ENCODE data around the gene AMN1. TPM values are rescaled to one million over a fixed set of nuclear protein-coding genes. Genes with fewer than 3 reads are reported as not detected.
A peak's percentile ranks its signal among the peaks of the same experiment; 100 is the strongest.

AMN1 gene
- total RNA-seq, 1 experiment from 2014 or later = 9.6 TPM

- Histone ChIP-seq H3K9ac (ENCODE audit: extremely low read depth, insufficient read length, low read length) (peak overlapping the region; percentile 69), H3K23me2 (ENCODE audit: insufficient read length, low read depth, low read length, poor library complexity, severe bottlenecking) (peaks cover 3% of the 10 kb centered on the region)
Measured at GRCh38 chr12:31658471-31659086, 70.2 kb downstream of the AMN1 start.

More at GRCh38 chr12:31658471-31659086, 70.2 kb downstream of the AMN1 start:
- Histone ChIP-seq H3K27ac (ENCODE audit: insufficient read length, low read depth, low read length) (no peak overlapping the region), H3K56ac (ENCODE audit: insufficient read length, low read depth, low read length) (no peak overlapping the region), H3K4ac (ENCODE audit: low read depth, low read length) (no peak overlapping the region), H4K20me1 (ENCODE audit: control insufficient read depth, insufficient read depth, insufficient read length) (no peaks in the 10 kb centered on the region), H4K5ac (ENCODE audit: insufficient read length, low read depth, low read length) (no peak overlapping the region), H3K79me2 (ENCODE audit: insufficient read depth, low read length) (no peaks in the 10 kb centered on the region), H2AFZ (ENCODE audit: low read length) (peak overlapping the region; percentile 67), H4K91ac (ENCODE audit: insufficient read length, low read depth, low read length) (no peak overlapping the region), H2BK12ac (ENCODE audit: insufficient read length, low read depth, low read length) (no peak overlapping the region), H3K4me1 (ENCODE audit: insufficient read depth, low read length) (no peaks in the 10 kb centered on the region), H3K9me3 (ENCODE audit: control insufficient read depth, low read depth, low read length) (no peaks in the 10 kb centered on the region), H3K18ac (ENCODE audit: insufficient read length, low read depth, low read length) (no peak overlapping the region), H2AK5ac (ENCODE audit: insufficient read length, low read length) (no peak overlapping the region), H2BK120ac (ENCODE audit: low read depth, low read length, poor library complexity, severe bottlenecking) (no peak overlapping the region), H3K79me1 (ENCODE audit: insufficient read depth, low read depth, low read length, poor library complexity, severe bottlenecking) (no peaks in the 10 kb centered on the region), H3K23ac (ENCODE audit: insufficient read length, low read depth, low read length) (no peak overlapping the region), H4K8ac (replicated peaks; ENCODE audit: insufficient read length, low read depth, low read length) (no peak overlapping the region), H3T11ph (ENCODE audit: low read length) (no peak overlapping the region), H2BK5ac (ENCODE audit: insufficient read length, low read length) (no peak overlapping the region), H3K27me3 (ENCODE audit: insufficient read depth, low read length) (no peaks in the 10 kb centered on the region), H2BK15ac (ENCODE audit: low read depth, low read length) (no peak overlapping the region), H3K14ac (ENCODE audit: insufficient read depth, low read length) (no peak overlapping the region), H3K4me2 (ENCODE audit: insufficient read depth, insufficient read length, low read length) (peak overlapping the region; percentile 83), H2BK20ac (ENCODE audit: low read depth, low read length, poor library complexity, severe bottlenecking) (no peak overlapping the region)
- H3K36me3 Mint-ChIP-seq (ENCODE audit: insufficient read depth in 1 of 3, low read depth in 3 of 3) = no peaks in the 10 kb centered on the region
- H3K27ac Mint-ChIP-seq = peak overlapping the region; percentile 1 to 63 (median 16); a peak in 5 of 7 replicates
- no peak for DNase-seq
- no CpG with 5 or more reads among the region's 11 CpGs for WGBS (ENCODE audit: extremely low coverage, insufficient read length, low lambda C conversion rate)
- peaks cover 9 to 10% of the 10 kb centered on the region in 2 experiments for H3K4me1 Mint-ChIP-seq
- H3K27me3 Mint-ChIP-seq (ENCODE audit: low read depth) = no peaks in the 10 kb centered on the region
- no peaks in the 10 kb centered on the region for H3K9me3 Mint-ChIP-seq
- H3K4me3 Mint-ChIP-seq = peak overlapping the region; percentile 95 to 97
- TF ChIP-seq CTCF (conservative IDR thresholded peaks at IDR 0.05) = no peak

Measured in H9 (cell line).